Smooth muscle cell (in vitro differentiated cells): ENCODE measurements around the gene RCE1. TPM values are rescaled to one million over a fixed set of nuclear protein-coding genes. Genes with fewer than 3 reads are reported as not detected.

ENCODE experiments used
- DNase-seq: peaks from one replicate; lab custom pipeline; 2025; ENCODE audit not compliant: unreplicated experiment; lab: John Stamatoyannopoulos, UW
- H2AFZ ChIP-seq: fragments of 200-600 bp; sonication (generic); 2 replicates; pipeline ENCODE4 v1.6.0; 2016; ENCODE audit warnings: antibody characterized with exemption, low read depth, mild to moderate bottlenecking
- H3F3A ChIP-seq: fragments of 200-600 bp; sonication (generic); 2 replicates; pipeline ENCODE4 v1.6.0; 2017; ENCODE audit warnings: antibody characterized with exemption, low read depth
- H3K27ac ChIP-seq: fragments of 200-600 bp; sonication (generic); 2 replicates; pipeline ENCODE4 v1.5.1; 2016; ENCODE audit warnings: low read depth, mild to moderate bottlenecking
- H3K27me3 ChIP-seq: fragments of 200-600 bp; sonication (generic); 2 replicates; pipeline ENCODE4 v1.6.1; 2016; ENCODE audit warnings: low read depth, mild to moderate bottlenecking
- H3K36me3 ChIP-seq: fragments of 200-600 bp; sonication (generic); 2 replicates; pipeline ENCODE4 v1.5.1; 2016; ENCODE audit warnings: low read depth
- H3K4me1 ChIP-seq: fragments of 200-600 bp; sonication (generic); 2 replicates; pipeline ENCODE4 v1.5.1; 2016; ENCODE audit warnings: low read depth
- H3K4me2 ChIP-seq: fragments of 200-600 bp; sonication (generic); 2 replicates; pipeline ENCODE4 v1.6.0; 2016; ENCODE audit warnings: mild to moderate bottlenecking
- H3K4me3 ChIP-seq: fragments of 200-600 bp; sonication (generic); 2 replicates; pipeline ENCODE4 v1.5.1; 2016; ENCODE audit warnings: mild to moderate bottlenecking
- H3K79me2 ChIP-seq: fragments of 200-600 bp; sonication (generic); 2 replicates; pipeline ENCODE4 v1.6.0; 2016; ENCODE audit warnings: low read depth, mild to moderate bottlenecking
- H3K9ac ChIP-seq: fragments of 200-600 bp; sonication (generic); 2 replicates; pipeline ENCODE4 v1.6.0; 2016; ENCODE audit warnings: low read depth
- H3K9me3 ChIP-seq: fragments of 200-600 bp; sonication (generic); replicated peaks from 2 replicates; pipeline ENCODE4 v1.5.1; 2016; ENCODE audit warnings: low read depth
- H4K20me1 ChIP-seq: fragments of 200-600 bp; sonication (generic); 2 replicates; pipeline ENCODE4 v1.6.0; 2016; ENCODE audit warnings: low read depth
- CTCF ChIP-seq: fragments of 200-600 bp; sonication (generic); IDR thresholded peaks from 2 replicates; pipeline ENCODE4 v1.5.1; 2017; ENCODE audit warnings: borderline replicate concordance, mild to moderate bottlenecking, antibody characterized with exemption; ENCODE audit not compliant: insufficient read depth, poor library complexity, severe bottlenecking
- WGBS: methylation state at CpG from one replicate; pipeline ENCODE4 v1.1.7; 2016; ENCODE audit warnings: low lambda C conversion rate; 5-methylcytosine and 5-hydroxymethylcytosine counted together
- polyA plus RNA-seq: library from polyadenylated mRNA; unstranded; fragments of >200 nt; fragmentation: Nextera tagmentation; extraction: Ambion mirVana; gene quantifications from 2 replicates; pipeline ENCODE4 v1.2.1, GENCODE V29; 2016
- total RNA-seq: library from RNA; depleted of rRNA; stranded (reverse); fragments of >200 nt; gene quantifications from 2 replicates; pipeline ENCODE4 v1.2.3, GENCODE V29; 2014

Gene RCE1
- total and polyA plus RNA-seq, 2 experiments from 2014 or later: 25.2 to 33.5 TPM

DNA sequence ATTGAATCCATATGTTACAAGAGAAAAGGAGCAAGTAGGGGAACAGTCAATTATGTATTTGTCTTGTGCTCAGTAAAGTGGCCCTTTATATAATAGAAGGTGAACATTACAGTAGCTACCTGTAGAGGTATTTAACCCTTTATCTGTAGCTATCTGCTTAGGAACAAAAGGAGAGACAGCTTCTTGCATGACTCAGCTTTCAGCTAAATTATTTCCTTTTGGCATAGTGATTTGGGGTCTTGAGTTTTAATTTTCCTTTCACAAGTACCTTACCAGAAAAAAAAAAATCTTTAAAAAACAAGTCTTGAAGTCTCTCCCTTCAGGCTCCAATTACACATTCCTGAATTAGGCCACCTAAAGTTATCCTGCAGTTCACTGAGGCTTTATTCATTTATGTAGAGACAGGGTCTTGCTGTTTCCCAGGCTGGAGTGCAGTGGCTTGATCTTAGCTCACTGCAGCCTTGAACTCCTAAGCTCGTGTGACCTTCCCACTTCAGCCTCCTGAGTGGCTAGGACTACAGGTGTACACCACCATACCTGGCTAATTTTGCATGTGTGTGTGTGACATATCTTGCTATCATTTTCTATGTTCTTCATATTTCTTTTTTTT lies 32.6 kb upstream of the RCE1 start:
- no peaks in the 10 kb centered on the region for H3K27me3 ChIP-seq
- H3K9me3 ChIP-seq: no peaks in the 10 kb centered on the region
- H4K20me1 ChIP-seq: no peaks in the 10 kb centered on the region
- no peak overlapping the region for H3K4me2 ChIP-seq
- no peaks in the 10 kb centered on the region for H3K79me2 ChIP-seq
- 97% methylated on average over 1 of the region's 1 CpG for WGBS
- peaks cover 3% of the 10 kb centered on the region for H3K4me1 ChIP-seq
- DNase-seq: no peak
- H2AFZ ChIP-seq: no peak overlapping the region
- TF ChIP-seq CTCF: no peak
- H3F3A ChIP-seq: no peaks in the 10 kb centered on the region
- H3K4me3 ChIP-seq: no peak overlapping the region
- H3K36me3 ChIP-seq: no peaks in the 10 kb centered on the region
- H3K27ac ChIP-seq: no peak overlapping the region
- no peak overlapping the region for H3K9ac ChIP-seq

DNA sequence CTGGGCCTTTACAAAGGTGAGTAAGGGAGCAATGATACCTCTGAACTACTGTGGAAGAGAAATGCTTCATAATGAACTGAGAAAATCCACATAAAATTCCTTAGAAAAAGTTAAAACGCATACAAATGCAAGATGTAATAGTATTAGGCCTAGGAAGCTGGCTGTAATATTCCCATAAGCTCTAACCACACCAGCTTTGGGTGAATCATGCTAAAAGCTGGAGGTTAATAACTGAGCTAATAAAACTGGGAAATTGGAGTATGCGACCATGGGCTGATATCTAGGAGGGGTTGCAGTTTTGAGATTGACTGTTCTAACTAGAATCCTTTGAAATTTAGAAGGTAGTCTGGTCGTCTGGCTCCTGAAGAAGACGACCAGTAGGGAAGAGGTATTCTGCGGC lies 28.6 kb upstream of the RCE1 start:
- peaks cover 4% of the 10 kb centered on the region for H3F3A ChIP-seq
- no peak for TF ChIP-seq CTCF
- H3K9ac ChIP-seq: no peak overlapping the region
- H3K4me2 ChIP-seq: peak overlapping the region; percentile 4
- no peaks in the 10 kb centered on the region for H4K20me1 ChIP-seq
- no peak overlapping the region for H3K4me3 ChIP-seq
- peaks cover 18% of the 10 kb centered on the region for H3K4me1 ChIP-seq
- no peak overlapping the region for H2AFZ ChIP-seq
- no peaks in the 10 kb centered on the region for H3K27me3 ChIP-seq
- H3K9me3 ChIP-seq: no peaks in the 10 kb centered on the region
- no peaks in the 10 kb centered on the region for H3K36me3 ChIP-seq
- WGBS: 61% methylated on average over 5 of the region's 5 CpGs
- H3K27ac ChIP-seq: no peak overlapping the region
- no peaks in the 10 kb centered on the region for H3K79me2 ChIP-seq
- DNase-seq: no peak

- Histone ChIP-seq H3K4me1 (peaks cover 23% of the 10 kb centered on the region), H2AFZ (no peak overlapping the region), H3K4me3 (no peak overlapping the region), H3K36me3 (no peaks in the 10 kb centered on the region), H3K9ac (no peak overlapping the region), H4K20me1 (peaks cover 1% of the 10 kb centered on the region), H3F3A (peaks cover 7% of the 10 kb centered on the region), H3K27ac (peak overlapping the region; percentile 18), H3K9me3 (no peaks in the 10 kb centered on the region), H3K79me2 (no peaks in the 10 kb centered on the region), H3K4me2 (no peak overlapping the region), H3K27me3 (no peaks in the 10 kb centered on the region)
- 77% methylated on average over 1 of the region's 1 CpG for WGBS
- TF ChIP-seq CTCF: no peak
- DNase-seq: no peak
Measured at GRCh38 chr11:66815646-66816045, 27.6 kb upstream of the RCE1 start.
